Measurements from ENCODE around the gene TNP2. TPM values are rescaled to one million over a fixed set of nuclear protein-coding genes. Genes with fewer than 3 reads are reported as not detected.

Gene TNP2
- total and polyA plus RNA-seq, 9 of the 15 experiments (the other 6 are each of a cell fraction or from before 2014, with no cell fraction given) = not detected

DNA sequence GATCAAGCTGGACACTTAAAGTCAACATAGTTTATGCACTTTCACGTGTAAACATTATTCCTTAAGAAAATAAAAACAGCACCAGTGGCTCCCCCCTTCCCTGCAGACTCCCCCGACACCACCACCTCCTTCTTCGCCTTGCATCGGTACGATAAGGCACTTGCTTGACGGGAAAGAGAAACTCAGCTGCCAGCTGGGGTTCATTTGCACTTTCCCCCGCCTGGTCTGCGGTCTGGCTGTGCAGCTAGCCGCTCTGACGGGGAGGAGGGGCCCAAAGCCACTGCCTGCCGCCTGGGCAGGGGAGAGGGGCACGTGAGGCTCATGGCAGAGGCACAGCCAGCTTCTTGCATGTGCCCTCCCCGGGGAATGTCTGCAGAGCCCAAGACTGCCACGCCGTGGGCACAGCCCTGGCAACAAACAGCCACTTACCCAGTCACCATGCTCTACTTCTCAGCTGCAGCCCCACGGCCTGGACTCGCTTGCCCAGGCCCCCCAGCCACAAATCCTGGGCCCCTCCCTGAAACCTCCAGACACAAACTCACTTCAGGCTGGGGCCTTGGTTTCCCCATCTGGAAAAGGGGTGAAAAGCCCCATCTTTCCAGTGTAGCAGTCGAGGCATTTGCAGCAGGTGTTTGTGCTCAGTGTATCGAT, 28.5 kb upstream of the TNP2 start (continued):
- peak; percentile 62; the same call in 1 of the 2 replicates for TF ChIP-seq SMARCA4 (IDR thresholded peaks at IDR 0.05)
- no peak for TF ChIP-seq MAFG (tag; conservative IDR thresholded peaks at IDR 0.05)
- TF ChIP-seq HES1 (IDR thresholded peaks at IDR 0.05; ENCODE audit: low read depth) = peak; percentile 62; the same call in 1 of the 2 replicates
- TF ChIP-seq, protein P1, sequence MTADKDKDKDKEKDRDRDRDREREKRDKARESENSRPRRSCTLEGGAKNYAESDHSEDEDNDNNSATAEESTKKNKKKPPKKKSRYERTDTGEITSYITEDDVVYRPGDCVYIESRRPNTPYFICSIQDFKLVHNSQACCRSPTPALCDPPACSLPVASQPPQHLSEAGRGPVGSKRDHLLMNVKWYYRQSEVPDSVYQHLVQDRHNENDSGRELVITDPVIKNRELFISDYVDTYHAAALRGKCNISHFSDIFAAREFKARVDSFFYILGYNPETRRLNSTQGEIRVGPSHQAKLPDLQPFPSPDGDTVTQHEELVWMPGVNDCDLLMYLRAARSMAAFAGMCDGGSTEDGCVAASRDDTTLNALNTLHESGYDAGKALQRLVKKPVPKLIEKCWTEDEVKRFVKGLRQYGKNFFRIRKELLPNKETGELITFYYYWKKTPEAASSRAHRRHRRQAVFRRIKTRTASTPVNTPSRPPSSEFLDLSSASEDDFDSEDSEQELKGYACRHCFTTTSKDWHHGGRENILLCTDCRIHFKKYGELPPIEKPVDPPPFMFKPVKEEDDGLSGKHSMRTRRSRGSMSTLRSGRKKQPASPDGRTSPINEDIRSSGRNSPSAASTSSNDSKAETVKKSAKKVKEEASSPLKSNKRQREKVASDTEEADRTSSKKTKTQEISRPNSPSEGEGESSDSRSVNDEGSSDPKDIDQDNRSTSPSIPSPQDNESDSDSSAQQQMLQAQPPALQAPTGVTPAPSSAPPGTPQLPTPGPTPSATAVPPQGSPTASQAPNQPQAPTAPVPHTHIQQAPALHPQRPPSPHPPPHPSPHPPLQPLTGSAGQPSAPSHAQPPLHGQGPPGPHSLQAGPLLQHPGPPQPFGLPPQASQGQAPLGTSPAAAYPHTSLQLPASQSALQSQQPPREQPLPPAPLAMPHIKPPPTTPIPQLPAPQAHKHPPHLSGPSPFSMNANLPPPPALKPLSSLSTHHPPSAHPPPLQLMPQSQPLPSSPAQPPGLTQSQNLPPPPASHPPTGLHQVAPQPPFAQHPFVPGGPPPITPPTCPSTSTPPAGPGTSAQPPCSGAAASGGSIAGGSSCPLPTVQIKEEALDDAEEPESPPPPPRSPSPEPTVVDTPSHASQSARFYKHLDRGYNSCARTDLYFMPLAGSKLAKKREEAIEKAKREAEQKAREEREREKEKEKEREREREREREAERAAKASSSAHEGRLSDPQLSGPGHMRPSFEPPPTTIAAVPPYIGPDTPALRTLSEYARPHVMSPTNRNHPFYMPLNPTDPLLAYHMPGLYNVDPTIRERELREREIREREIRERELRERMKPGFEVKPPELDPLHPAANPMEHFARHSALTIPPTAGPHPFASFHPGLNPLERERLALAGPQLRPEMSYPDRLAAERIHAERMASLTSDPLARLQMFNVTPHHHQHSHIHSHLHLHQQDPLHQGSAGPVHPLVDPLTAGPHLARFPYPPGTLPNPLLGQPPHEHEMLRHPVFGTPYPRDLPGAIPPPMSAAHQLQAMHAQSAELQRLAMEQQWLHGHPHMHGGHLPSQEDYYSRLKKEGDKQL (CRISPR knock-in tag; IDR thresholded peaks at IDR 0.05; ENCODE audit: borderline replicate concordance) = no peak
- TF ChIP-seq STAT5B (CRISPR knock-in tag; IDR thresholded peaks at IDR 0.05) = no peak
- peak; percentile 56; the same call in 1 of the 2 replicates for TF ChIP-seq ETS1 (conservative IDR thresholded peaks at IDR 0.05; ENCODE audit: control insufficient read depth, low read depth, low read length)
- peak; percentile 58 for TF ChIP-seq DACH1 (IDR thresholded peaks at IDR 0.05; ENCODE audit: partially characterized antibody)
- peak in 1 of 2 experiments; percentile 11; a peak in 1 of 4 replicates for TF ChIP-seq RAD21 (CRISPR knock-in tag; conservative IDR thresholded peaks at IDR 0.05 in 1 of 2, IDR thresholded peaks at IDR 0.05 in 1 of 2)
- TF ChIP-seq CHCHD3 (CRISPR knock-in tag; IDR thresholded peaks at IDR 0.05) = no peak
- TF ChIP-seq RBM17 (IDR thresholded peaks at IDR 0.05; ENCODE audit: borderline replicate concordance, low read depth, low read length) = no peak
- TF ChIP-seq JUNB (CRISPR knock-in tag; conservative IDR thresholded peaks at IDR 0.05) = no peak
- no peak for TF ChIP-seq ETV5 (CRISPR knock-in tag; IDR thresholded peaks at IDR 0.05; ENCODE audit: low read depth)
- TF ChIP-seq ZNF785 (CRISPR knock-in tag; IDR thresholded peaks at IDR 0.05) = no peak
- TF ChIP-seq, protein P2, sequence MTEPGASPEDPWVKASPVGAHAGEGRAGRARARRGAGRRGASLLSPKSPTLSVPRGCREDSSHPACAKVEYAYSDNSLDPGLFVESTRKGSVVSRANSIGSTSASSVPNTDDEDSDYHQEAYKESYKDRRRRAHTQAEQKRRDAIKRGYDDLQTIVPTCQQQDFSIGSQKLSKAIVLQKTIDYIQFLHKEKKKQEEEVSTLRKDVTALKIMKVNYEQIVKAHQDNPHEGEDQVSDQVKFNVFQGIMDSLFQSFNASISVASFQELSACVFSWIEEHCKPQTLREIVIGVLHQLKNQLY (CRISPR knock-in tag; conservative IDR thresholded peaks at IDR 0.05) = no peak
- TF ChIP-seq RBBP5 (IDR thresholded peaks at IDR 0.05; ENCODE audit: borderline replicate concordance, insufficient read depth, low read length, poor library complexity, severe bottlenecking) = peak; percentile 30
- TF ChIP-seq NFE2L1 (tag; IDR thresholded peaks at IDR 0.05; ENCODE audit: borderline replicate concordance, low read depth) = no peak
- TF ChIP-seq NELFE (IDR thresholded peaks at IDR 0.05; ENCODE audit: insufficient read depth, insufficient read length) = no peak
- TF ChIP-seq ZNF57 (CRISPR knock-in tag; IDR thresholded peaks at IDR 0.05) = no peak

Data from K562 (cell line).